GM12878 (cell line): Measurements from ENCODE around the gene ZNF764. TPM values are rescaled to one million over a fixed set of nuclear protein-coding genes. Genes with fewer than 3 reads are reported as not detected.
A peak's percentile ranks its signal among the peaks of the same experiment; 100 is the strongest.

Experiments used
- BMI1 ChIP-seq: fragments of 450-650 bp; IDR thresholded peaks from 2 replicates; pipeline ENCODE4 v1.6.1; 2016; ENCODE audit warnings: mild to moderate bottlenecking, moderate library complexity, borderline replicate concordance
- CBFB ChIP-seq: IDR thresholded peaks from 2 replicates; pipeline ENCODE4 v1.6.1; 2016; ENCODE audit warnings: antibody characterized with exemption, low read depth
- CHD1 ChIP-seq: IDR thresholded peaks from 2 replicates; pipeline ENCODE4 v1.6.1; 2012; ENCODE audit warnings: low read depth, low read length, improper control_type of control experiment
- E2F8 ChIP-seq: fragments of 450-650 bp; IDR thresholded peaks from 2 replicates; pipeline ENCODE4 v1.6.1; 2018; ENCODE audit warnings: mild to moderate bottlenecking, low read depth, moderate library complexity; ENCODE audit not compliant: partially characterized antibody
- ETV6 ChIP-seq, 2 experiments: fragments of 450-650 bp in 1 of 2; IDR thresholded peaks in 1 of 2; conservative IDR thresholded peaks in 1 of 2; 2 replicates each; pipeline ENCODE4 v1.6.1; 2014; ENCODE audit warnings: antibody characterized with exemption in 1 of 2, borderline replicate concordance in 1 of 2, low read depth in 1 of 2, mild to moderate bottlenecking in 1 of 2, moderate library complexity in 1 of 2
- JUND ChIP-seq: IDR thresholded peaks from 2 replicates; pipeline ENCODE4 v1.6.1; 2012; ENCODE audit warnings: low read depth, mild to moderate bottlenecking, low read length, improper control_type of control experiment, moderate library complexity
- MEF2B ChIP-seq: fragments of 450-650 bp; IDR thresholded peaks from 2 replicates; pipeline ENCODE4 v1.6.1; 2018; ENCODE audit warnings: mild to moderate bottlenecking, moderate library complexity; ENCODE audit not compliant: partially characterized antibody, poor library complexity, severe bottlenecking
- MXI1 ChIP-seq: fragments of 150-350 bp; IDR thresholded peaks from 2 replicates; pipeline ENCODE4 v1.6.1; 2011; ENCODE audit warnings: low read depth, mild to moderate bottlenecking, inconsistent platforms, low read length, improper control_type of control experiment
- NKRF ChIP-seq: fragments of 450-650 bp; conservative IDR thresholded peaks from 2 replicates; pipeline ENCODE4 v1.6.1; 2017; ENCODE audit warnings: mild to moderate bottlenecking, moderate library complexity
- PBX3 ChIP-seq: IDR thresholded peaks from 2 replicates; pipeline ENCODE4 v1.6.1; 2011; ENCODE audit warnings: mild to moderate bottlenecking, low read depth, low read length, moderate library complexity; ENCODE audit not compliant: insufficient replicate concordance
- RAD51 ChIP-seq: fragments of 450-650 bp; IDR thresholded peaks from 2 replicates; pipeline ENCODE4 v1.6.1; 2016; ENCODE audit warnings: moderate library complexity, mild to moderate bottlenecking, inconsistent platforms
- RCOR1 ChIP-seq: conservative IDR thresholded peaks from 2 replicates; pipeline ENCODE4 v1.6.1; 2012; ENCODE audit warnings: low read depth, low read length, improper control_type of control experiment
- RELB ChIP-seq: fragments of 450-650 bp; IDR thresholded peaks from 2 replicates; pipeline ENCODE4 v1.6.1; 2017; ENCODE audit warnings: low read depth, mild to moderate bottlenecking, moderate library complexity
- SMARCA5 ChIP-seq: fragments of 450-650 bp; IDR thresholded peaks from 2 replicates; pipeline ENCODE4 v1.6.1; 2017; ENCODE audit warnings: mild to moderate bottlenecking
- SP1 ChIP-seq: IDR thresholded peaks from one replicate; pipeline ENCODE4 v1.6.1; 2011; ENCODE audit warnings: low read depth, low read length
- SREBF2 ChIP-seq: IDR thresholded peaks from 2 replicates; pipeline ENCODE4 v1.6.1; 2012; ENCODE audit warnings: mild to moderate bottlenecking, low read length
- SRF ChIP-seq, 2 experiments: IDR thresholded peaks; 2 replicates each; pipeline ENCODE4 v1.6.1; 2011; ENCODE audit warnings: low read depth in 2 of 2, low read length in 2 of 2, mild to moderate bottlenecking in 1 of 2, moderate library complexity in 1 of 2
- USF1 ChIP-seq: IDR thresholded peaks from 2 replicates; pipeline ENCODE4 v1.6.1; 2011; ENCODE audit warnings: borderline replicate concordance, low read depth, mild to moderate bottlenecking, moderate library complexity, mixed read lengths, low read length; ENCODE audit not compliant: insufficient read depth; ENCODE audit errors: extremely low read length
- USF2 ChIP-seq: IDR thresholded peaks from 2 replicates; pipeline ENCODE4 v1.6.1; 2011; ENCODE audit warnings: low read depth, low read length, improper control_type of control experiment, borderline replicate concordance
- polyA plus RNA-seq, 11 experiments: library from polyadenylated mRNA; depleted of rRNA in 4 of 11; unstranded in 6 of 11; stranded (reverse) in 5 of 11; fragments of >200 nt; fragmentation: Nextera tagmentation in 4 of 11; fragmentation: Illumina TruSeq in 1 of 11; extraction: Ambion mirVana in 4 of 11; extraction: Trizol in 1 of 11; gene quantifications; 1 replicate in 1 of 11; 2 replicates in 10 of 11; pipeline versions ENCODE4 v1.2.1 to v1.2.3, GENCODE V29; 2011 to 2016; ENCODE audit warnings: inconsistent platforms in 2 of 11, missing spikeins in 2 of 11, low read depth in 1 of 11
- total RNA-seq, 4 experiments: library from RNA; depleted of rRNA in 3 of 4; stranded (reverse); fragments of >200 nt in 3 of 4; fragmentation: Illumina TruSeq in 1 of 4; extraction: Trizol in 1 of 4; gene quantifications; 2 replicates each; pipeline versions ENCODE4 v1.2.1 to v1.2.3, GENCODE V29; 2013 to 2021

ZNF764 gene
- total and polyA plus RNA-seq, 10 of the 15 experiments (the other 5 are each of a cell fraction or from before 2014, with no cell fraction given), result 0.61 to 11.9 (median 3.8) TPM

- TF ChIP-seq SMARCA5, result no peak
- TF ChIP-seq NKRF, result peak; percentile 98
- TF ChIP-seq MXI1, result peak; percentile 99
- TF ChIP-seq MEF2B, result peak; percentile 72
- peak; percentile 81 for TF ChIP-seq RELB
- no peak for TF ChIP-seq CHD1
- TF ChIP-seq CBFB, result no peak; the same call in 1 of the 2 replicates
- TF ChIP-seq BMI1, result no peak
- peak; percentile 97 for TF ChIP-seq SP1
- no peak for TF ChIP-seq PBX3
- TF ChIP-seq USF2, result peak; percentile 11; the same call in 1 of the 2 replicates
- peak; percentile 69 for TF ChIP-seq RAD51
- no peak for TF ChIP-seq RCOR1
- TF ChIP-seq E2F8, result peak; percentile 66
- no peak for TF ChIP-seq JUND
- peak; percentile 76 for TF ChIP-seq SREBF2
- no peak for TF ChIP-seq USF1
- no peak for TF ChIP-seq SRF (IDR thresholded peaks at IDR 0.05; ENCODE audit: low read depth in 2 of 2, low read length in 2 of 2)
- TF ChIP-seq ETV6 (conservative IDR thresholded peaks at IDR 0.05 in 1 of 2, IDR thresholded peaks at IDR 0.05 in 1 of 2; ENCODE audit: borderline replicate concordance in 1 of 2, low read depth in 1 of 2), result no peak
Measured at GRCh38 chr16:30585400-30586191, 27.4 kb upstream of the ZNF764 start, which contains the start of gene ZNF785 (continued).
